HepG2 (cell line): Measurements from ENCODE around the gene AKAP6. TPM values are rescaled to one million over a fixed set of nuclear protein-coding genes. Genes with fewer than 3 reads are reported as not detected.

Experiments used
- ATAC-seq: fragments of 200-7000 bp; cut with Tn5 transposase; 3 replicates; pipeline ENCODE4 v1.9.1; 2020; ENCODE audit warnings: mild to moderate bottlenecking, moderate library complexity
- BruUV-seq: library from RNA; stranded (reverse); fragments of 400-500 nt; replicated peaks from 2 replicates; lab custom pipeline; 2021; lab: Mats Ljungman, UMichigan
- CTCF ChIA-PET: fragments of 300-600 bp; formaldehyde crosslinking; extraction: SDS; loops from one replicate; lab custom pipeline; 2021; ENCODE audit warnings: low total read pairs, inconsistent platforms, low intra/inter-chr PET ratio; lab: Yijun Ruan, JAX
- POLR2A ChIA-PET: fragments of 350-600 bp; sonication (Branson Sonifier 250); formaldehyde crosslinking; loops from one replicate; lab custom pipeline; 2020; ENCODE audit warnings: antibody characterized with exemption, inconsistent platforms; lab: Yijun Ruan, JAX
- DNase-seq: peaks from one replicate; pipeline ENCODE4 v3.0.0-alpha.2; 2015; ENCODE audit warnings: low spot score
- FAIRE-seq: peaks from 3 replicates; lab custom pipeline; 2011; peaks lifted over from hg19 to GRCh38; lab: Jason Lieb, UNC
- H2AFZ ChIP-seq: one replicate; pipeline ENCODE4 v1.6.1; 2011; ENCODE audit warnings: low read length, inconsistent platforms
- H3K27ac ChIP-seq: fragments of 300-600 bp; 3 replicates; pipeline ENCODE4 v1.8.0; 2011; ENCODE audit warnings: mixed run types, mild to moderate bottlenecking, mixed read lengths, low read length, inconsistent platforms; ENCODE audit not compliant: insufficient read depth; ENCODE audit errors: extremely low read length
- H3K27me3 ChIP-seq, 2 experiments: fragments of 200-600 bp in 1 of 2; 2 replicates in 1 of 2; 3 replicates in 1 of 2; pipeline versions ENCODE4 v1.6.0 to v1.8.0; 2011; ENCODE audit warnings: low read length in 2 of 2, mild to moderate bottlenecking in 2 of 2, moderate library complexity in 2 of 2, inconsistent platforms in 1 of 2; ENCODE audit not compliant: insufficient read depth in 2 of 2, control insufficient read depth in 1 of 2
- H3K36me3 ChIP-seq, 2 experiments: fragments of 200-600 bp in 1 of 2; replicated peaks in 1 of 2; 2 replicates in 1 of 2; 3 replicates in 1 of 2; pipeline versions ENCODE4 v1.5.1 to v1.8.0; 2011; ENCODE audit warnings: low read length in 2 of 2, inconsistent platforms in 1 of 2; ENCODE audit not compliant: insufficient read depth in 2 of 2, control insufficient read depth in 1 of 2
- H3K4me1 ChIP-seq: 2 replicates; pipeline ENCODE4 v1.5.1; 2012; ENCODE audit warnings: low read length, inconsistent platforms; ENCODE audit not compliant: insufficient read depth
- H3K4me2 ChIP-seq: 2 replicates; pipeline ENCODE4 v1.6.0; 2011; ENCODE audit warnings: low read depth, low read length, inconsistent platforms
- H3K4me3 ChIP-seq, 3 experiments: fragments of 200-600 bp in 1 of 3; sonication (generic), shearing (Covaris generic) in 1 of 3; replicated peaks in 1 of 3; 2 replicates each; pipeline ENCODE4 v1.5.1; 2011 to 2016; ENCODE audit warnings: low read length in 3 of 3, inconsistent platforms in 2 of 3, low read depth in 2 of 3, mild to moderate bottlenecking in 2 of 3, control low read depth in 1 of 3, mixed read lengths in 1 of 3; ENCODE audit not compliant: insufficient read depth in 1 of 3
- H3K79me2 ChIP-seq: one replicate; pipeline ENCODE4 v1.6.1; 2011; ENCODE audit warnings: low read length, inconsistent platforms; ENCODE audit not compliant: insufficient read depth
- H3K9ac ChIP-seq: 2 replicates; pipeline ENCODE4 v1.6.0; 2011; ENCODE audit warnings: mild to moderate bottlenecking, low read depth, low read length, inconsistent platforms; ENCODE audit not compliant: insufficient read depth
- H3K9me3 ChIP-seq: 2 replicates; pipeline ENCODE4 v1.5.1; 2012; ENCODE audit warnings: mild to moderate bottlenecking, low read length
- H4K20me1 ChIP-seq: 2 replicates; pipeline ENCODE4 v1.6.0; 2011; ENCODE audit warnings: inconsistent platforms, mild to moderate bottlenecking, low read length, moderate library complexity; ENCODE audit not compliant: insufficient read depth
- CCDC6 ChIP-seq: sonication (generic); formaldehyde crosslinking; IDR thresholded peaks from 2 replicates; pipeline ENCODE4 v1.8.1; 2022; ENCODE audit warnings: mild to moderate bottlenecking, missing genetic modification reagents, moderate library complexity
- CHCHD3 ChIP-seq: sonication (generic); formaldehyde crosslinking; IDR thresholded peaks from 2 replicates; pipeline ENCODE4 v1.8.0; 2022; ENCODE audit warnings: mild to moderate bottlenecking, missing genetic modification reagents, moderate library complexity
- MAF1 ChIP-seq: sonication (generic); formaldehyde crosslinking; IDR thresholded peaks from 2 replicates; pipeline ENCODE4 v1.5.0; 2020; ENCODE audit warnings: missing genetic modification reagents, borderline replicate concordance
- RORA ChIP-seq: sonication (generic); formaldehyde crosslinking; IDR thresholded peaks from 2 replicates; pipeline ENCODE4 v1.5.0; 2020; ENCODE audit warnings: mild to moderate bottlenecking, missing genetic modification reagents, moderate library complexity
- SSRP1 ChIP-seq: IDR thresholded peaks from 2 replicates; pipeline ENCODE4 v1.6.1; 2016; ENCODE audit warnings: control low read depth
- ZBTB1 ChIP-seq: sonication (generic); formaldehyde crosslinking; IDR thresholded peaks from 2 replicates; pipeline ENCODE4 v1.4.0; 2020; ENCODE audit warnings: missing genetic modification reagents, borderline replicate concordance
- ZBTB7A ChIP-seq: sonication (generic); formaldehyde crosslinking; IDR thresholded peaks from 2 replicates; pipeline ENCODE4 v1.8.0; 2022; ENCODE audit warnings: mild to moderate bottlenecking, missing genetic modification reagents
- ZNF225 ChIP-seq: sonication (generic); formaldehyde crosslinking; IDR thresholded peaks from 2 replicates; pipeline ENCODE4 v1.4.0; 2020; ENCODE audit warnings: mild to moderate bottlenecking, missing genetic modification reagents
- ZZZ3 ChIP-seq: sonication (generic); formaldehyde crosslinking; IDR thresholded peaks from 2 replicates; pipeline ENCODE4 v1.4.0; 2020; ENCODE audit warnings: missing genetic modification reagents, mild to moderate bottlenecking, borderline replicate concordance
- WGBS: methylation state at CpG from one replicate; pipeline ENCODE4 v1.1.6; 2017; ENCODE audit warnings: low lambda C conversion rate; 5-methylcytosine and 5-hydroxymethylcytosine counted together
- in situ Hi-C: cut with HindIII; loops from 2 replicates; pipeline ENCODE4 v1.10.0; 2017; ENCODE audit warnings: low pct_unique_long_range_greater_than_20kb; ENCODE audit not compliant: extremely low pct_ligation_motif_present
- intact Hi-C: fragments of 100-400 bp; cut with micrococcal nuclease; formaldehyde crosslinking; loops from one replicate; pipeline ENCODE4 v1.10.0; 2022; ENCODE audit not compliant: unreplicated experiment
- polyA plus RNA-seq, 8 experiments: library from polyadenylated mRNA; depleted of rRNA in 3 of 8; stranded (reverse) in 7 of 8; unstranded in 1 of 8; fragments of >200 nt; fragmentation: Illumina TruSeq in 4 of 8; extraction: Trizol in 4 of 8; gene quantifications; 2 replicates each; pipeline versions ENCODE4 v1.2.1 to v1.2.3, GENCODE V29; 2011 to 2016; ENCODE audit warnings: low read depth in 4 of 8, missing spikeins in 1 of 8, mixed read lengths in 1 of 8; ENCODE audit not compliant: insufficient read depth in 1 of 8
- total RNA-seq, 5 experiments: library from RNA; depleted of rRNA; stranded (reverse); fragments of >200 nt; fragmentation: Illumina TruSeq; extraction: Trizol; gene quantifications; 2 replicates each; pipeline ENCODE4 v1.2.3, GENCODE V29; 2016; ENCODE audit warnings: low read depth in 1 of 5
- TF ChIP-seq, protein P1 (sequence below): sonication (generic); formaldehyde crosslinking; IDR thresholded peaks from 2 replicates; pipeline ENCODE4 v1.5.0; 2020; ENCODE audit warnings: mild to moderate bottlenecking, missing genetic modification reagents

Gene AKAP6
- total and polyA plus RNA-seq, 2 of the 13 experiments (the other 11 are each of a cell fraction or from before 2014, with no cell fraction given) = 1.4 TPM

DNA sequence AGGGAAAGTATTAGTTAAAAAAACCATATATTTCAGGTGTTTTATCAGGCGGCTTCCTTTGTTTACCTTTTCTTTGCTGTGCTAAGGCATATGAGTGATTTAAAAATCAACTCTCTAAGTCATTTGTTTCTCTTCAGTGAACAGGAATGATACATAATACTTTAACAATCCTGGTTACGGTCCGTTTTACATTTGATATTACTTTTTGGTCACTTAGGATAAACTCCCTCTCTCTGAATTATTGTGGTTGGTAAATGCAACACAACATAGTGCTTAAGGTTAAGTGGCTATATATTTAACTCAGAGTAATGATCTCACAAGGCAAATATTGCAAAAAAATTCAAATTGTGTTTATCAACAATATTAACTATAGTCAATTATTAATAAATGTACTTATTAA lies 32.7 kb upstream of the AKAP6 start (continued):
- no peak for TF ChIP-seq ZZZ3 (CRISPR knock-in tag)
- TF ChIP-seq MAF1 (CRISPR knock-in tag) = no peak
- TF ChIP-seq SSRP1 (CRISPR knock-in tag) = no peak
- TF ChIP-seq CHCHD3 (CRISPR knock-in tag) = no peak
- no peak for TF ChIP-seq CCDC6 (CRISPR knock-in tag)
- TF ChIP-seq, protein P1, sequence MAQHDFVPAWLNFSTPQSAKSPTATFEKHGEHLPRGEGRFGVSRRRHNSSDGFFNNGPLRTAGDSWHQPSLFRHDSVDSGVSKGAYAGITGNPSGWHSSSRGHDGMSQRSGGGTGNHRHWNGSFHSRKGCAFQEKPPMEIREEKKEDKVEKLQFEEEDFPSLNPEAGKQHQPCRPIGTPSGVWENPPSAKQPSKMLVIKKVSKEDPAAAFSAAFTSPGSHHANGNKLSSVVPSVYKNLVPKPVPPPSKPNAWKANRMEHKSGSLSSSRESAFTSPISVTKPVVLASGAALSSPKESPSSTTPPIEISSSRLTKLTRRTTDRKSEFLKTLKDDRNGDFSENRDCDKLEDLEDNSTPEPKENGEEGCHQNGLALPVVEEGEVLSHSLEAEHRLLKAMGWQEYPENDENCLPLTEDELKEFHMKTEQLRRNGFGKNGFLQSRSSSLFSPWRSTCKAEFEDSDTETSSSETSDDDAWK (CRISPR knock-in tag) = no peak
- TF ChIP-seq RORA (CRISPR knock-in tag) = no peak
- TF ChIP-seq, all 625 proteins: peak for 0

DNA sequence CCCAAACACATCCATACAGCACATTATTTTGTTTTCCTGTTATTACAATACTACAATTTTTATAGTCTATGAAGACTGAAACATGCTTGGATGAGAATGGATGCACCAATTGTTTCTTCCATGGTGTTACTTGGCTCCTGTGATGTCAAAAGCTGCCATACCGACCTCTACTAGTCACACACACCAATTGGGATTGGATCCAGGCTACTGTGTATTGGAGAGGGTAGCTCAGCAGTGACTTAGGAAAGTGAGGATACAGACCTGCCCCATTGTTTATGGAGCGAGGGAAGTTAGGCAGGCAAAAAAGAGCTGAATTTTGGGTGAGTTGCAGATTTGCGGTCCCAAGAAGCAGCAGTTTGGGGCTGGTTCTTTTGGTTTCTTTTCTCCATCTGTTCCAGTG lies 30.8 kb upstream of the AKAP6 start:
- POLR2A ChIA-PET = no interaction called here
- ATAC-seq (no peak), DNase-seq (no peak), FAIRE-seq (no peak)
- Histone ChIP-seq H3K4me3 (no peak overlapping the region), H2AFZ (no peak overlapping the region), H4K20me1 (no peaks in the 10 kb centered on the region), H3K4me2 (no peak overlapping the region), H3K27ac (no peak overlapping the region), H3K9ac (no peak overlapping the region), H3K36me3 (no peaks in the 10 kb centered on the region), H3K79me2 (no peaks in the 10 kb centered on the region), H3K9me3 (no peaks in the 10 kb centered on the region), H3K27me3 (no peaks in the 10 kb centered on the region), H3K4me1 (no peaks in the 10 kb centered on the region)
- WGBS = 42% methylated on average over 3 of the region's 3 CpGs
- intact Hi-C loops (no loop called here), in situ Hi-C loops (no loop called here)
- BruUV-seq = no TSS peak
- TF ChIP-seq ZBTB7A (CRISPR knock-in tag) (no peak), ZNF225 (CRISPR knock-in tag) (no peak), ZBTB1 (CRISPR knock-in tag) (no peak)
- CTCF ChIA-PET = no interaction called here
